Panc1 (cell line): Measurements from ENCODE around the gene KIF25. TPM values are rescaled to one million over a fixed set of nuclear protein-coding genes. Genes with fewer than 3 reads are reported as not detected.

Experiments
- ATAC-seq: fragments of 200-7000 bp; cut with Tn5 transposase; 2 replicates; pipeline ENCODE4 v1.9.1; 2020; ENCODE audit warnings: mild to moderate bottlenecking, moderate library complexity
- BruUV-seq: library from RNA; stranded (reverse); fragments of 400-500 nt; replicated peaks from 2 replicates; lab custom pipeline; 2021; lab: Mats Ljungman, UMichigan
- CTCF ChIA-PET: fragments of 300-600 bp; sonication (Branson Sonifier 250); formaldehyde crosslinking; loops from one replicate; lab custom pipeline; 2022; ENCODE audit warnings: antibody characterized with exemption; lab: Charles Lee
- POLR2A ChIA-PET: fragments of 300-600 bp; sonication (Branson Sonifier 250); formaldehyde crosslinking; loops from one replicate; lab custom pipeline; 2022; ENCODE audit warnings: antibody characterized with exemption; lab: Charles Lee
- DNase-seq: peaks from one replicate; pipeline ENCODE4 v3.0.0-alpha.2; 2010; ENCODE audit warnings: low read depth, low spot score
- H3K27ac ChIP-seq: 2 replicates; pipeline ENCODE4 v1.5.1; 2011; ENCODE audit warnings: mild to moderate bottlenecking, low read length, inconsistent platforms
- H3K27me3 ChIP-seq: fragments of 200-500 bp; sonication (Bioruptor generic); 2 replicates; pipeline ENCODE4 v1.6.0; 2014; ENCODE audit warnings: low read length, inconsistent platforms; ENCODE audit not compliant: control insufficient read depth, insufficient read depth
- H3K36me3 ChIP-seq: fragments of 200-500 bp; sonication (Bioruptor generic); 2 replicates; pipeline ENCODE4 v1.5.1; 2014; ENCODE audit warnings: inconsistent platforms, mild to moderate bottlenecking, low read length, moderate library complexity; ENCODE audit not compliant: control insufficient read depth, insufficient read depth
- H3K4me1 ChIP-seq: 2 replicates; pipeline ENCODE4 v1.5.1; 2011; ENCODE audit warnings: inconsistent platforms, mild to moderate bottlenecking, low read length, moderate library complexity; ENCODE audit not compliant: control insufficient read depth, insufficient read depth
- H3K4me3 ChIP-seq, 2 experiments: 2 replicates each; pipeline ENCODE4 v1.5.1; 2011 to 2012; ENCODE audit warnings: low read depth in 2 of 2, low read length in 2 of 2, mild to moderate bottlenecking in 2 of 2, inconsistent platforms in 1 of 2, moderate library complexity in 1 of 2
- H3K9me3 ChIP-seq: fragments of 200-500 bp; sonication (Bioruptor generic); 2 replicates; pipeline ENCODE4 v1.5.1; 2014; ENCODE audit warnings: low read depth, mild to moderate bottlenecking, inconsistent platforms, low read length, moderate library complexity; ENCODE audit not compliant: control insufficient read depth, insufficient read depth
- POLR2AphosphoS5 ChIP-seq: IDR thresholded peaks from 2 replicates; pipeline ENCODE4 v1.6.1; 2012; ENCODE audit warnings: mild to moderate bottlenecking, low read depth, low read length, moderate library complexity
- SIN3A ChIP-seq: IDR thresholded peaks from 2 replicates; pipeline ENCODE4 v1.6.1; 2012; ENCODE audit warnings: low read depth, mild to moderate bottlenecking, low read length, moderate library complexity, borderline replicate concordance; ENCODE audit not compliant: insufficient read depth
- TCF7L2 ChIP-seq: IDR thresholded peaks from 2 replicates; pipeline ENCODE4 v1.6.1; 2011; ENCODE audit warnings: mild to moderate bottlenecking, low read depth, low read length, inconsistent platforms
- in situ Hi-C: cut with HindIII; loops from 2 replicates; pipeline ENCODE4 v1.10.0; 2016; ENCODE audit warnings: low sequenced_read_pairs, low pct_unique_long_range_greater_than_20kb
- intact Hi-C: fragments of 100-400 bp; cut with micrococcal nuclease; formaldehyde crosslinking; loops from one replicate; pipeline ENCODE4 v1.10.0; 2022; ENCODE audit not compliant: unreplicated experiment
- total RNA-seq: library from RNA; stranded (reverse); gene quantifications from one replicate; pipeline ENCODE4 v1.2.1, GENCODE V29; 2021; ENCODE audit not compliant: unreplicated experiment
- TF ChIP-seq, protein P1 (sequence below): fragments of 450-650 bp; IDR thresholded peaks from 2 replicates; pipeline ENCODE4 v1.5.1; 2017; ENCODE audit warnings: mild to moderate bottlenecking
- TF ChIP-seq, protein P2 (sequence below), 2 experiments: IDR thresholded peaks; 2 replicates each; pipeline ENCODE4 v1.6.1; 2011 to 2012; ENCODE audit warnings: low read depth in 2 of 2, control low read depth in 1 of 2, low read length in 1 of 2, mild to moderate bottlenecking in 1 of 2, moderate library complexity in 1 of 2; ENCODE audit not compliant: insufficient read depth in 1 of 2

The KIF25 gene
- total RNA-seq, 1 experiment from 2014 or later = 0.44 TPM

DNA sequence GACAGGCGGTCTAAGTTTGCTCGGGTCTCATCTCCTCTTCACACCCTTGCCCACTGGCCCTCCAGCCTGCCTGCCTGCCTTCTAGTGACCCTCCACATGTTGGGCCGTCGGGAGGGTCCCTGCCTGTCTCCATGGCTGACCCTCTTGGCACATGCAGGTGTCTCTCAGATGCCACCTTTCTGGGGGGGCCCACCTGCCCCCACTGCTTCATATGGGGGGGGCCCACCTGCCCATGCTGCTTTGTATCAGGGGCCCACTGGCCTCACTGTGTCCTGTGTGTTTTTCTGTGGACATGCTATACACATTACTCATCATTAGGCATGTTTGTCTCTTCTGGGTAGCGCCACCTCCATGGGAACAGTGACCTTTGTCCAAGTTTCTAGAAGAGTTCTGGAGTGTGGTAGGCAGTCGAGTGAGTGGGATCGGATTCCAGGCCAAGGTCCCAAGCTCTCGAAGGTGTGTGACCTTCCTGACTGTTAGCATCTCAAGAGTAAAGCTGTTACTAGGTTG is 40.4 kb upstream of the KIF25 start:
- POLR2A ChIA-PET = no interaction called here
- no peak for DNase-seq
- in situ Hi-C loops = no loop called here
- no peak overlapping the region for H3K4me3 ChIP-seq
- peak; percentile 60 for ATAC-seq
- TF ChIP-seq, protein P1, sequence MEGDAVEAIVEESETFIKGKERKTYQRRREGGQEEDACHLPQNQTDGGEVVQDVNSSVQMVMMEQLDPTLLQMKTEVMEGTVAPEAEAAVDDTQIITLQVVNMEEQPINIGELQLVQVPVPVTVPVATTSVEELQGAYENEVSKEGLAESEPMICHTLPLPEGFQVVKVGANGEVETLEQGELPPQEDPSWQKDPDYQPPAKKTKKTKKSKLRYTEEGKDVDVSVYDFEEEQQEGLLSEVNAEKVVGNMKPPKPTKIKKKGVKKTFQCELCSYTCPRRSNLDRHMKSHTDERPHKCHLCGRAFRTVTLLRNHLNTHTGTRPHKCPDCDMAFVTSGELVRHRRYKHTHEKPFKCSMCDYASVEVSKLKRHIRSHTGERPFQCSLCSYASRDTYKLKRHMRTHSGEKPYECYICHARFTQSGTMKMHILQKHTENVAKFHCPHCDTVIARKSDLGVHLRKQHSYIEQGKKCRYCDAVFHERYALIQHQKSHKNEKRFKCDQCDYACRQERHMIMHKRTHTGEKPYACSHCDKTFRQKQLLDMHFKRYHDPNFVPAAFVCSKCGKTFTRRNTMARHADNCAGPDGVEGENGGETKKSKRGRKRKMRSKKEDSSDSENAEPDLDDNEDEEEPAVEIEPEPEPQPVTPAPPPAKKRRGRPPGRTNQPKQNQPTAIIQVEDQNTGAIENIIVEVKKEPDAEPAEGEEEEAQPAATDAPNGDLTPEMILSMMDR = no peak
- TF ChIP-seq TCF7L2 = no peak
- no peak for TF ChIP-seq SIN3A
- TF ChIP-seq POLR2AphosphoS5 = no peak
- TF ChIP-seq, protein P2, sequence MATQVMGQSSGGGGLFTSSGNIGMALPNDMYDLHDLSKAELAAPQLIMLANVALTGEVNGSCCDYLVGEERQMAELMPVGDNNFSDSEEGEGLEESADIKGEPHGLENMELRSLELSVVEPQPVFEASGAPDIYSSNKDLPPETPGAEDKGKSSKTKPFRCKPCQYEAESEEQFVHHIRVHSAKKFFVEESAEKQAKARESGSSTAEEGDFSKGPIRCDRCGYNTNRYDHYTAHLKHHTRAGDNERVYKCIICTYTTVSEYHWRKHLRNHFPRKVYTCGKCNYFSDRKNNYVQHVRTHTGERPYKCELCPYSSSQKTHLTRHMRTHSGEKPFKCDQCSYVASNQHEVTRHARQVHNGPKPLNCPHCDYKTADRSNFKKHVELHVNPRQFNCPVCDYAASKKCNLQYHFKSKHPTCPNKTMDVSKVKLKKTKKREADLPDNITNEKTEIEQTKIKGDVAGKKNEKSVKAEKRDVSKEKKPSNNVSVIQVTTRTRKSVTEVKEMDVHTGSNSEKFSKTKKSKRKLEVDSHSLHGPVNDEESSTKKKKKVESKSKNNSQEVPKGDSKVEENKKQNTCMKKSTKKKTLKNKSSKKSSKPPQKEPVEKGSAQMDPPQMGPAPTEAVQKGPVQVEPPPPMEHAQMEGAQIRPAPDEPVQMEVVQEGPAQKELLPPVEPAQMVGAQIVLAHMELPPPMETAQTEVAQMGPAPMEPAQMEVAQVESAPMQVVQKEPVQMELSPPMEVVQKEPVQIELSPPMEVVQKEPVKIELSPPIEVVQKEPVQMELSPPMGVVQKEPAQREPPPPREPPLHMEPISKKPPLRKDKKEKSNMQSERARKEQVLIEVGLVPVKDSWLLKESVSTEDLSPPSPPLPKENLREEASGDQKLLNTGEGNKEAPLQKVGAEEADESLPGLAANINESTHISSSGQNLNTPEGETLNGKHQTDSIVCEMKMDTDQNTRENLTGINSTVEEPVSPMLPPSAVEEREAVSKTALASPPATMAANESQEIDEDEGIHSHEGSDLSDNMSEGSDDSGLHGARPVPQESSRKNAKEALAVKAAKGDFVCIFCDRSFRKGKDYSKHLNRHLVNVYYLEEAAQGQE (IDR thresholded peaks at IDR 0.05; ENCODE audit: insufficient read depth in 1 of 2, low read depth in 2 of 2, low read length in 1 of 2) = no peak
- no peaks in the 10 kb centered on the region; the same call in 1 of the 2 replicates for H3K36me3 ChIP-seq
- CTCF ChIA-PET = no interaction called here
- no peaks in the 10 kb centered on the region for H3K9me3 ChIP-seq
- H3K27me3 ChIP-seq = no peaks in the 10 kb centered on the region
- intact Hi-C loops = no loop called here
- no peak overlapping the region for H3K27ac ChIP-seq
- no peaks in the 10 kb centered on the region for H3K4me1 ChIP-seq
- BruUV-seq = no TSS peak

DNA sequence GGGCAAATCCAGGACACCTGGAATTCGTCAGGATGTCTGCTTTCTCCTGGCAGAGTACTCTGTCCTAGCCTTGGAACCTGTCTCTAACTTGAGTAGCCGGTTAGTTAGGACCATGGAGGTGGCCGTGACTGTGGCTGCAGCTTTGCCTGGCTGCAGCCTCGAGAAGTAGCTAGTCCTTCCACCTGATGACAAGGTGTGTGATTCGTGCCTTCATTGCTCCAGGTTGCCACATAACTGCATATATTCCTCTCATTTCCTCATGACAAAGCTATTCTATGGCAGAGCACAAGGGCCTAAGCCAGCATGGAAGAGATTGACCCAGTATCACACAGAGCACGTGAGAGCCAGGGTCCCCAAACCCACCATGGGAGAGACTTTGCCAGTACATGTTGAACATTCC is 39.8 kb upstream of the KIF25 start:
- ChIA-PET POLR2A (no interaction called here), CTCF (no interaction called here)
- no peak overlapping the region for H3K27ac ChIP-seq
- ATAC-seq (no peak), DNase-seq (no peak)
- no peak overlapping the region for H3K4me3 ChIP-seq
- no peaks in the 10 kb centered on the region for H3K9me3 ChIP-seq
- BruUV-seq = no TSS peak
- no peaks in the 10 kb centered on the region for H3K27me3 ChIP-seq
- H3K36me3 ChIP-seq = no peaks in the 10 kb centered on the region; the same call in 1 of the 2 replicates
- in situ Hi-C loops (no loop called here), intact Hi-C loops (no loop called here)
- TF ChIP-seq SIN3A = no peak
- TF ChIP-seq, protein P2 (IDR thresholded peaks at IDR 0.05; ENCODE audit: insufficient read depth in 1 of 2, low read depth in 2 of 2, low read length in 1 of 2) = no peak
- TF ChIP-seq, protein P1 = no peak
- no peak for TF ChIP-seq POLR2AphosphoS5
- TF ChIP-seq TCF7L2 = no peak
- no peaks in the 10 kb centered on the region for H3K4me1 ChIP-seq
